HG03439 (cell line): ENCODE measurements around the gene TTC28.
"Not testable (repeated sequence)": the region's sequence is repeated elsewhere in the genome, so short reads cannot be mapped to it uniquely, and the experiment has no call there.

Experiments used
- ATAC-seq: cut with Tn5 transposase; IDR thresholded peaks from one replicate; pipeline ENCODE4 v1.9.1; 2021; ENCODE audit warnings: mild to moderate bottlenecking, moderate library complexity; ENCODE audit not compliant: unreplicated experiment

The TTC28 gene

DNA sequence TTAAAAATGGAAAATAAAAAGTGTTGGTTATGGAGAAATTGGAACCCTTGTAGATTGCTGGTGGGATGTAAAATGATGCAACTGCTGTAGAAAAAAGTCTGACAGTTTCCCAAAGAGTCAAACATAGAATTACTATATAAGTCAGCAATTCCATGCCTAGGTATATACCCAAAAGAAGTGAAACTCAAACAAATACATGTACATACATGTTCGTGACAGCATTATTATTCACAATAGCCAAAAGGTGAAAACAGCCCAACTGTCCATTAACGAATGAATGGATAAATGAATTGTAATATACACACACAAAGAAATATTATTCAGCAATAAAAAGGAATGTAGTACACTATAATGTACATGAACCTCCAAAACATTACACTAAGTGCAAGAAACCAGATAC, 116.0 kb downstream of the TTC28 start:
- no peak for ATAC-seq

GRCh38 chr22:28562324-28562723, 117.3 kb downstream of the TTC28 start:
- ATAC-seq: no peak

GRCh38 chr22:28560743-28561101, 118.9 kb downstream of the TTC28 start:
- ATAC-seq: not testable (repeated sequence)

DNA sequence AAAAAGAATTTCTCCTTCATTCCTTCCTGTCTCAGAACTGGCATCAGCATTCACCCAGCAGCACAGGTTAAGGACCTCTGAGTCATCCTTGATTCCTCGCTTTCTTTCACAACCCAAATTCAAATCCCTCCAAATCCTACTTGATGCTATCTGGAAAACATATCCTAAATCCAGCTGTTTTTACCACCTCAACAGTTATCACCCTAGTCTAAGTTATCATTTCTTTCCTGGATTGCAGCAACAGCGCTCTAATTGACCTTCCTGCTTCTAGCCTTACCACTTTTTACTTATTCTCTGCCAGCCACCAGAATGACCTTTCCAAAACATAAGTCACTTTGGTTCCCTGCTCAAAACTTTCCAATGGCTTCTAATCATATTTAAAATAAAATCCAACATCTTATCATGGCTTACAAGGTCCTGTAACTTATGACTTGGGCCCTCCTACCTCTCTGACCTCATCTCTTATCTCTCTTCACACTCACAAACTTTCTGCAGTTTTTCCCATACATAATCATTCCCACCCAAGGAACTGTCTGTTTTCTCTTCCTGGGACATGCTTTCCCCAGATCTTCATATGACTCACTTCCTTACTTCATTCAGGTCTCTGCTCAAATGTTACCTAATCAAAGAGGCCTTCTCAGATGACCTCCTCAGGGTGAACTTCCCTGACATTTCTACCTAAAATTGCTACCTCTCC, 119.4 kb downstream of the TTC28 start:
- no peak for ATAC-seq

- ATAC-seq: no peak
These were observed 122.5 kb downstream of the TTC28 start for GRCh38 chr22:28557184-28557583.

GRCh38 chr22:28553108-28553866, 126.4 kb downstream of the TTC28 start:
- not testable (repeated sequence) for ATAC-seq

GRCh38 chr22:28548406-28548805, 131.2 kb downstream of the TTC28 start:
- no peak for ATAC-seq

GRCh38 chr22:28547132-28547842, 132.4 kb downstream of the TTC28 start:
- ATAC-seq: no peak

GRCh38 chr22:28544431-28544868, 135.2 kb downstream of the TTC28 start:
- ATAC-seq: no peak

- no peak for ATAC-seq
These were observed 136.5 kb downstream of the TTC28 start for GRCh38 chr22:28542980-28543621.

GRCh38 chr22:28541137-28541536, 138.5 kb downstream of the TTC28 start:
- no peak for ATAC-seq

DNA sequence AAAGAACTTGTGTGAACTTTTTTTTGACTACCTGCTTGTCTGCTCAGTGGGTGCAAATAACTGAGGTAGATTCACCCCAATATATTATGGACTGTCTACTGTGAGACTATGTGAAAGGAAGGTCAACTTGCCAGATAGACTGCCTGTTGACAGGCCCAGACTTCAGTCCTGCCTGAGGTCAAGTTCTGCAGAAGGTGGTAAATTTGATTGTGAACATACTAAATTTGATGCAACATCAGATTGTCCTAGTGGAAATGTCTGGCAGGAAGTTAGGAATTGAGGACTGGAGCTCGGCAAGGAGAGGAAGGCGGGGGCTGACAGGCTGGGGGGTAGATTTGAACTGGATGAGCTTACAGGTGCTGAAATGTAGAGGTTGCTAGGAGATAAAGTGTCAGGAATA, 140.7 kb downstream of the TTC28 start:
- no peak for ATAC-seq

GRCh38 chr22:28530565-28530964, 149.1 kb downstream of the TTC28 start:
- ATAC-seq: not testable (repeated sequence)

DNA sequence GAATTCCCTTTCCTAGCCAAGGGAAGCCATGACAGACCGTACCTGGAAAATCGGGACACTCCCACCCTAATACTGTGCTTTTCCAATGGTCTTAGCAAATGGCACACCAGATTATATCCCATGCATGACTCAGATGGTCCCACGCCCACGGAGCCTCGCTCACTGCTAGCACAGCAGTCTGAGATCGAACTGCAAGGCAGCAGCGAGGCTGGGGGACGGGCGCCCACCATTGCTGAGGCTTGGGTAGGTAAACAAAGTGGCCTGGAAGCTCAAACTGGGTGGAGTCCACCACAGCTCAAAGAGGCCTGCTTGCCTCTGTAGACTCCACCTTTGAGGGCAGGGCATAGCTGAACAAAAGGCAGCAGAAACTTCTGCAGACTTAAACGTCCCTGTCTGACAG, 150.5 kb downstream of the TTC28 start:
- not testable (repeated sequence) for ATAC-seq

DNA sequence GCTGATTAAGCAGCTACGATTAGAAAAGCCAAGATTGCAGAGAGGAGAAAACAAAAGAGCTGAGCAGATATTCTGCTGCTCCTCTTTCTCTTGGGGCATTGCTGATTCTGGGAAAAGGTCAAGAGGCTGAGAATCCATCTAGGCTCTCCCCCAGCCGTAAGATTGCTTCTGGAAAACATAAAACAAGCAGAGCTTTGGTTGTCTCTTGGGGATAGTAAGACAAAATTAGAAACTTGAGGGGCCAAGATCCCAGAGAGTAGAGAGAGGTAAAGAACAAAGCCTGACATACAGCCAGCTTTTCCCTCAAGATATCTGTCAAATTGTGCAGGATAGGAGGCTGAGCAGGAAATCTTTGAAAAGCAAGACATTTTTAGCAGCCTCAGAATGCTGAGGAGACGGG, 158.2 kb downstream of the TTC28 start:
- ATAC-seq: no peak

GRCh38 chr22:28514321-28514821, 165.3 kb downstream of the TTC28 start:
- no peak for ATAC-seq

- ATAC-seq: not testable (repeated sequence)
These were observed 167.3 kb downstream of the TTC28 start for GRCh38 chr22:28512387-28512786.

- no peak for ATAC-seq
These were observed 171.7 kb downstream of the TTC28 start for GRCh38 chr22:28507896-28508295.

- no peak for ATAC-seq
These were observed 173.5 kb downstream of the TTC28 start for GRCh38 chr22:28506150-28506535.

GRCh38 chr22:28505416-28506149, 174.1 kb downstream of the TTC28 start:
- ATAC-seq: no peak
